GM19455 (cell line): Measurements from ENCODE around the gene CABP4.

Source experiments
- ATAC-seq: cut with Tn5 transposase; IDR thresholded peaks from one replicate; pipeline ENCODE4 v1.9.1; 2021; ENCODE audit not compliant: unreplicated experiment

Gene CABP4

DNA sequence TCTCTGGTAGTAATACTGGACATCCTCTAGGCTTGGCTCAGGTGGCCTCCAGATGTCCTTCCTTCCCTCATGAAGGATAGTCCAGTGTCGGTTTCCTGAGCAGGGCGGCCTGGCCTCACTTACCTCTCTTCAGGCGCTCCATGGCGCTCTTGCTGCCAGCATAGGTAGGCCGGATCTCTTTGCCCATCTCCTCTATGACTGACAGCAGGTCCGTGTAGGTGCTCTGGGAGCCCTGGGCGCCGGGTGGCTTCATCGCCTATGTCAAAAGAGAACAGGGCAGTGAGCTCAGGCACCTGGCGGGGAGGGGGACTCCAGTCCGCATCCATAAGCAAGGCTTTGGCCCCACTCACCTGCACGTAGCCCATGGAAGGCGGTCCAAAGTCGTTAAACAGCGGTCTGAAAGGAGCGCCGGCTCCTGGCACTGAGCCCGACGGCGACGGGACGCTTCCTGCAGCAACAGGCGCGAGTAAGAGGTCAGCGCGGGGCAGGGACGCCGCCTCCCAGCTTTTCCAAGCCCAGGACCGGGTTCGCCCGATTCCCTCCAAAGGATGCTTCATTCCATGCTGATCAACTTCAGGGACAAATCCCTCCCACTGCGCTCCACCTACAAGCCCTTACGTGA is 52.2 kb downstream of the CABP4 start:
- no peak for ATAC-seq

DNA sequence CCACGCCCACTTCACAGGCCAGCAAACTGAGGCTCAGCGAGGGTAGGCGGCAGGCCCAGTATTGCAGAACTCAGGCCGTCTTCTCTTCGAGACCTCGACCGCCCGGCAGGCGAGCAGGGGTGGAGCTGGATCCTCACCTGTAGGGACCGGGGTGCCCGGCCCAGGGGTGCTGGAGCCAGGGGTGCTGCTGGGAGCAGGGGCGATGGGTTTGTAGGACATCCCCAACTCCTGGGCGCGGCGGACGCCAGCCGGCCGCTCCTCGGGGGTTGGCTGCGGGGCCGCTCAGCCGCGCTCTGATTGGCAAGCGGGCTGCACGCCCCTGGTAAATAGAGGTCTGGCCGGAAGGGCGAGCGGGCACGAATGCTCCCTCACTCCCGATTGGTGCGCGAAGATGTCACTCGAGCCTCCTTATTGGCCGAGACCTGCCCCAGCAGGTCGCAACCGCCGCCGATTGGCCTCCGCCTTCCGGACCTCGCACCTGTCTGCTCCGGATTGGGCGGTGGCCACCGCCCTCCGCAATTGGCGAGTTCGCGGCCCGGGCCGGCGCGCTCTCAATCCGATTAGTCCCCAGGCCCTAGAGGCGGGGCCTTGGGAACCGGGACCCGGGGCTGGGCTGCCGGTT is 52.8 kb downstream of the CABP4 start, which contains the start of gene CDK2AP2:
Gene CDK2AP2, minus strand, starts transcription at position 299 of the 622 bp plus-strand sequence. Its CDS starts 80 bp downstream, at position 219.
- ATAC-seq, result peak; percentile 76

DNA sequence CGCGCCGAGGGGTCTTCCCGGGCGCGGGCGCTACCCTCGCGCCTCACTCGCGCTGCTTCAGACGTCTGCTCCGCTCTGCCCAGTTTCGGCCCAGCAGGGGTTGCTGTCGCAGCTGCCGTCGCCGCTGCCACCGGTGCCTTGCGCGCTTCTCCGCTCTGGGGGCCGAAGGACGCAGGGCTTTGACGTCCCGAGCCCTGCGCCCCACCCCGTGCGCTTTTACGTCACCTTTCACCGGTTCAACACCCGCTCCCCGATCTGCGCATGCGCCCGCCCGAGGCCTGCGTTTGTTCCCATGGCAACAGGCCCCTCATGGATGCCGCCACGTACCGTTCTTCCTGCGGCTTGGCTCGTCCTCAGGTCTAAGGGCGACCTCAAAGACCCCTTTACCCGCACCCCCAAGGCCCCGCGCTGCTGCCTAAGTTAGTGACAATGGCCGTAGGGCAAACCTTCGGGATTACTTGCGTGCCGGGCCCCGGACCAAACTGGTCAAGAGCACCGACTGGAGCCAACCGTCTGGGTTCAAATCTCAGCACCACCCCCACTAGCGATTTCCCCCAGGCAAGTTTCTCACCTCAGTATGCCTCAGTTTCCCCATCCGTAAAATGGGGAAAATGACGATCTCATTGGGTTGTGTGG is 53.5 kb downstream of the CABP4 start:
- ATAC-seq, result peak; percentile 41

DNA sequence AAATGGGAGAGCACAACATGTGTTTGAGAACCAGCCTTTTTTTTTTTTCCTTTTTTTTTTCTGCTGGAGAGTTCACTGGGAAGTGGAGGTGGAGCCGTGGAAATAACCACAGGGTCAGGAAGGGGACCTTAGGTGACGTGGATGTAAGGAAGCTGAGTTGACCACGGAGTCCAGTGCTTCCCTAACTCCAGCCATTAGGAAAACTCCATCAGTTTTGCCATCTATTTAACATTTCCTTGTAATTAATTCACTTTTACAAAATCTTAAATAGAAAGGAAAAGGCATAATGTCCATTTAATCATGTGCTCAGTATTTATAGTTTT is 54.8 kb downstream of the CABP4 start:
- ATAC-seq, result no peak
